Activated naive CD4-positive, alpha-beta T cell treated with anti-CD3 and anti-CD28 coated beads, Interleukin-2, amount 10 ng/mL, durations not matched to agents 7 days and 5 days (primary cell): ENCODE measurements around the gene BPIFA2.
"Not testable (repeated sequence)": the region's sequence is repeated elsewhere in the genome, so short reads cannot be mapped to it uniquely, and the experiment has no call there.

Experiments
- CTCF ChIA-PET: fragments of 350-600 bp; sonication (Branson Sonifier 250); formaldehyde crosslinking; loops from one replicate; lab custom pipeline; 2021; ENCODE audit warnings: antibody characterized with exemption; lab: Charles Lee
- DNase-seq: peaks from one replicate; pipeline ENCODE4 v3.0.0-alpha.2; 2020
- H3K27ac Mint-ChIP-seq: one replicate; pipeline ENCODE4 v1.8.0; 2021; ENCODE audit warnings: mild to moderate bottlenecking, moderate library complexity, mixed read lengths
- H3K27me3 Mint-ChIP-seq: one replicate; pipeline ENCODE4 v1.8.0; 2021; ENCODE audit warnings: mild to moderate bottlenecking, mixed read lengths
- H3K36me3 Mint-ChIP-seq: one replicate; pipeline ENCODE4 v1.8.0; 2021; ENCODE audit warnings: mixed read lengths
- H3K4me1 Mint-ChIP-seq: one replicate; pipeline ENCODE4 v1.8.0; 2021; ENCODE audit warnings: mixed read lengths
- H3K4me3 Mint-ChIP-seq: one replicate; pipeline ENCODE4 v1.8.0; 2021; ENCODE audit warnings: mild to moderate bottlenecking, moderate library complexity, mixed read lengths
- H3K9me3 Mint-ChIP-seq: one replicate; pipeline ENCODE4 v1.8.0; 2021; ENCODE audit warnings: mixed read lengths

Gene BPIFA2, protein sequence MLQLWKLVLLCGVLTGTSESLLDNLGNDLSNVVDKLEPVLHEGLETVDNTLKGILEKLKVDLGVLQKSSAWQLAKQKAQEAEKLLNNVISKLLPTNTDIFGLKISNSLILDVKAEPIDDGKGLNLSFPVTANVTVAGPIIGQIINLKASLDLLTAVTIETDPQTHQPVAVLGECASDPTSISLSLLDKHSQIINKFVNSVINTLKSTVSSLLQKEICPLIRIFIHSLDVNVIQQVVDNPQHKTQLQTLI

GRCh38 chr20:33167859-33168258 lies at the start of gene BPIFA2:
TSS of gene BPIFA2 (plus strand) at chr20:33168159. CDS start at chr20:33169146, 987 bp downstream.
- Mint-ChIP-seq H3K9me3 (peaks cover 14% of the 10 kb centered on the region), H3K4me3 (no peak within 1 kb of the TSS), H3K36me3 (no peaks in the 10 kb centered on the region), H3K27ac (no peak within 1 kb of the TSS), H3K27me3 (peaks cover 12% of the 10 kb centered on the region), H3K4me1 (no peaks in the 10 kb centered on the region)
- no peak for DNase-seq
- CTCF ChIA-PET: no interaction called here

DNA sequence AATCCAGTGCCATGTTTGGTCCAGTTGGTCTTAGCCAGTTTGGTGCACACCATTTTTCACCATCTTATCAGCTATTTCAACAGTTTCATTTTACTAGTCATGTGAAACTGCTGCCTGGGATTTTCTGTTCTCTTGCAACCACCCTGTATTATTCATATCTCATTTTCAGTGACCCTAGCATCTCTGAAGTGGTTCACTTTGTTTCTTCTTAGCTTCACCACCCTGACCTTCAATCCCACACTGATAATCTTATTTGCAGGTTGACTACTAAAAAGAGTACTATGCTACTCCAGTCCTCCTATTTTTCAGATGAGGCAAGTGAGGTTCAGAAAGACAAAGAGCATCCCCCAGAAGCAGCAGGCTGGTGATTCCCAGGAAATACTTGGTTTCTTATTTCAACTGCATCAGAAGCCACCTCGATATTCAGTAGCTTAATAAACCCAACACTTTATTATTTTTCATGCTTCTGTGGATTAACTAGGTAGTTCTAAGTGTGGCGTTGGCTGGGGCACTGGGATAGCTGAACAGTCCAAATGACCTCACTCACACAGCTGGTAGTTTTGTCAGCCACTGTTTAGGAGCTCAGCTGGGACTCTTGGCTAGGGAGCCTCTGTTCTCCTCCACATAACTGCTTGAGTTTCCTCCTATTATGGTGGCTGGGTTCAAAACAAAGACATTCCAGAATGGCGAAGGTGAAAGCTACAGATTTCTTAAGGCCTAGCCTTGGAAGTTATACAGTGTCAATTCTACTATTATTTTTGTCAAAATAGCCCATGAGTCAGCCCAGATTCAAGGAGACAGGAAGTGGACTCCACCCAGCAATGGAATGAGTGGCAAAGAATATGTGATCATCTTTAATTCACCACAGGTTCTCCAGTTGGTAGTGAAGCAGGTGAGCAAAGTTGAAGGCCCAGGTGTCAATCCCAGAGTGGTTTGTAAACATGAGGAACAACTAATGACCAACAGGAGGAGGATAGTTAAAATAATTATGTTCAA lies 47.9 kb upstream of the BPIFA2 start:
- H3K4me3 Mint-ChIP-seq: no peak overlapping the region
- H3K27ac Mint-ChIP-seq: no peak overlapping the region
- no peak for DNase-seq
- CTCF ChIA-PET: no interaction called here
- H3K9me3 Mint-ChIP-seq: peaks cover 13% of the 10 kb centered on the region
- H3K27me3 Mint-ChIP-seq: peaks cover 21% of the 10 kb centered on the region
- H3K36me3 Mint-ChIP-seq: no peaks in the 10 kb centered on the region
- H3K4me1 Mint-ChIP-seq: peaks cover 13% of the 10 kb centered on the region

- CTCF ChIA-PET: no interaction called here
- Mint-ChIP-seq H3K9me3 (peaks cover 13% of the 10 kb centered on the region), H3K27me3 (peaks cover 29% of the 10 kb centered on the region), H3K36me3 (no peaks in the 10 kb centered on the region), H3K27ac (no peak overlapping the region), H3K4me1 (peaks cover 13% of the 10 kb centered on the region), H3K4me3 (no peak overlapping the region)
- DNase-seq: no peak
Measured at GRCh38 chr20:33120934-33121333, 47.0 kb upstream of the BPIFA2 start.

- CTCF ChIA-PET: interaction anchor here (0.6 kb wide), 1 partner anchor 207 kb away, joined by 3 read pairs; no protein-coding TSS in a partner anchor
Measured at GRCh38 chr20:33122297-33122696, 45.7 kb upstream of the BPIFA2 start.

GRCh38 chr20:33124261-33124660 lies 43.7 kb upstream of the BPIFA2 start:
- peaks cover 30% of the 10 kb centered on the region for H3K27me3 Mint-ChIP-seq
- peaks cover 11% of the 10 kb centered on the region for H3K4me1 Mint-ChIP-seq
- CTCF ChIA-PET: no interaction called here
- peaks cover 13% of the 10 kb centered on the region for H3K9me3 Mint-ChIP-seq
- no peak for DNase-seq
- H3K4me3 Mint-ChIP-seq: no peak overlapping the region
- H3K27ac Mint-ChIP-seq: no peak overlapping the region
- no peaks in the 10 kb centered on the region for H3K36me3 Mint-ChIP-seq

More at GRCh38 chr20:33122297-33122696, 45.7 kb upstream of the BPIFA2 start:
- Mint-ChIP-seq H3K4me1 (peaks cover 13% of the 10 kb centered on the region), H3K9me3 (peaks cover 13% of the 10 kb centered on the region), H3K27me3 (peaks cover 34% of the 10 kb centered on the region)
- not testable (repeated sequence) for H3K4me3 Mint-ChIP-seq, H3K36me3 Mint-ChIP-seq, DNase-seq, H3K27ac Mint-ChIP-seq

- H3K27me3 Mint-ChIP-seq: peaks cover 30% of the 10 kb centered on the region
- H3K27ac Mint-ChIP-seq: no peak overlapping the region
- no peak overlapping the region for H3K4me3 Mint-ChIP-seq
- H3K9me3 Mint-ChIP-seq: peaks cover 13% of the 10 kb centered on the region
- no peaks in the 10 kb centered on the region for H3K36me3 Mint-ChIP-seq
- CTCF ChIA-PET: no interaction called here
- H3K4me1 Mint-ChIP-seq: peaks cover 6% of the 10 kb centered on the region
- no peak for DNase-seq
Measured at GRCh38 chr20:33124994-33125393, 43.0 kb upstream of the BPIFA2 start.

GRCh38 chr20:33125983-33126382 lies 42.0 kb upstream of the BPIFA2 start:
- Mint-ChIP-seq H3K36me3 (no peaks in the 10 kb centered on the region), H3K4me3 (no peak overlapping the region), H3K27me3 (peaks cover 30% of the 10 kb centered on the region), H3K27ac (no peak overlapping the region), H3K9me3 (peaks cover 7% of the 10 kb centered on the region), H3K4me1 (no peaks in the 10 kb centered on the region)
- CTCF ChIA-PET: no interaction called here
- no peak for DNase-seq

GRCh38 chr20:33127422-33128097 lies 40.4 kb upstream of the BPIFA2 start:
- H3K27me3 Mint-ChIP-seq: peaks cover 25% of the 10 kb centered on the region

DNA sequence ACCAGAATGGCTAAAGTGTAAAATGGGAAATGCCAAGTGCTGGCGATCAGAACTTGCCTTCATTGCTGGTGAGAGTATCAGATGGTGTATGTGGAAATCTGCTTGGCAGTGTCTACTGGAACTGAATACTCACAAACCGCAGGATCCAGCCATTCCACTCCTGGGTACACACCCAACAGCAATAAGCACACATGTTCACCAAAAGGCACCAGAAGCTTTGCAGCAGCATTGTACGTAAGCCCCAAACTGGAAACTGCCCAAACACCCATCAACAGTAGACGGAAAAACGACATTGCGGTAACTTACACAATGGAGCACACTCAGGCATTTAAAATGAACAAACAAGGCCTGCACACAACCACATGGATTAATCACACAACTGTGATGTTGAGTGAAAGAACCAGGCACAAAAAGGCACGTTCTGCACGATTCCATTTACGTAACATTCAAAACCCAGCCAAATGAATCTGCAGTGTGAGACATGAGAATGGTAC lies 37.3 kb upstream of the BPIFA2 start:
- H3K36me3 Mint-ChIP-seq: no peaks in the 10 kb centered on the region
- no peak for DNase-seq
- H3K9me3 Mint-ChIP-seq: no peaks in the 10 kb centered on the region
- no peaks in the 10 kb centered on the region for H3K4me1 Mint-ChIP-seq
- H3K4me3 Mint-ChIP-seq: no peak overlapping the region
- no peak overlapping the region for H3K27ac Mint-ChIP-seq
- peaks cover 12% of the 10 kb centered on the region for H3K27me3 Mint-ChIP-seq
- CTCF ChIA-PET: no interaction called here

More at GRCh38 chr20:33127422-33128097, 40.4 kb upstream of the BPIFA2 start:
- Mint-ChIP-seq H3K4me3 (no peak overlapping the region), H3K27ac (no peak overlapping the region), H3K4me1 (no peaks in the 10 kb centered on the region), H3K9me3 (no peaks in the 10 kb centered on the region), H3K36me3 (no peaks in the 10 kb centered on the region)
- DNase-seq: no peak
- CTCF ChIA-PET: no interaction called here

DNA sequence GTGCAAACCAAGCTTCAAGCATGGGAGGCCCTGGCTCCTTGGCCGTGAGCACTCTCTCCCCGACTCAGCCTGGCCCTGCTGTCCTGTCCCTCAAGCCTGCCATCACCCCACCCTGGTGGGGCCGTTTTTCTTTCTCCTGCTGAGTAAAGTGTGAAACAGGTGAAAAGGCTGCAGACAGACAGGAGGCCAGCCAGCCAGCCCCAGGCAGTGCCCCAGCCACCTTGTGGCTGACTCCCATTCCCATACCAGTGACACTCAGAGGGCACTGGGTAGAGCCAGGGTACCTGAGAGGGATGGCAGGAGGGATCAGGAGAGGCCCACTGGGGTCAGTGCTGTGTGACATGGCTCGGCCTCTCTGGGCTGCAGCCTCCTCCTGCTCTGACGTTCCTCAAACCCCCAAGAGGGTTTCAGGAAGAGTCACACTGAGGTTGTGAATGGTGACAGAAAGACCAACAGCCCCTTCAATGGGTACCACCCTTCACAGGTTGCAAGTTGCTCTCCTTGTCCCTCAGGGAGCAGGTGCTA lies 35.9 kb upstream of the BPIFA2 start:
- H3K9me3 Mint-ChIP-seq: no peaks in the 10 kb centered on the region
- H3K36me3 Mint-ChIP-seq: no peaks in the 10 kb centered on the region
- H3K27ac Mint-ChIP-seq: no peak overlapping the region
- H3K27me3 Mint-ChIP-seq: peaks cover 4% of the 10 kb centered on the region
- no peaks in the 10 kb centered on the region for H3K4me1 Mint-ChIP-seq
- CTCF ChIA-PET: no interaction called here
- H3K4me3 Mint-ChIP-seq: no peak overlapping the region
- no peak for DNase-seq

- DNase-seq: no peak
- H3K4me3 Mint-ChIP-seq: no peak overlapping the region
- no peaks in the 10 kb centered on the region for H3K36me3 Mint-ChIP-seq
- H3K4me1 Mint-ChIP-seq: no peaks in the 10 kb centered on the region
- no peak overlapping the region for H3K27ac Mint-ChIP-seq
- H3K9me3 Mint-ChIP-seq: no peaks in the 10 kb centered on the region
- CTCF ChIA-PET: no interaction called here
- peaks cover 4% of the 10 kb centered on the region for H3K27me3 Mint-ChIP-seq
Measured at GRCh38 chr20:33132513-33133372, 35.2 kb upstream of the BPIFA2 start.

DNA sequence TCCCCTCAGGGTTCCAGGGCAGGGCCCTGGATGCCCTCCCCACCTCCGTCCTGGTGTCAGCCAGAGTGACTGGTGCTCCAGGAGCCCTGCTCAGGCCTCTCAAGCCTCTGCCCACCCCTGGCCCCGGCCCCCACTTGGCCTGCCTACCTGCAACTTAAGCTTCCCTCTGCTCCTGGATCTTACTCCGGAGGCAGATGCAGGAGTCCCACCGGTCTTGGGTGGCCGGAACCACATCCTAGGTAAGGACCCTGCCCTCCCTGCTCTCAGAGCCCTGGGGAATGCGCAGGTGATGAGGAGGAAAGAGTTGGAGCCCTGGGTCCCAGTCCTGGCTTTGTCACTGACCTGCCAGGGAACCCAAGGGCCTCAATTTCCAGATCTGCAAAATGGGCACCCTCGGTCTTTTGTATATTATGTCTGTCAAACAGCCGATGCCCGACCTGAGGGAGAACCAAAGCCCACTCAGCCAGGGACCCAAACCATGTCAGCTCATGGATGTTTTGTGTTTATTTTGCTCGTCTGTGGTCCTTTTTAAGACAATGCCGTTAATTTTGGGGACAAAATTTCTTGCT lies 34.5 kb upstream of the BPIFA2 start:
- Mint-ChIP-seq H3K27ac (no peak overlapping the region), H3K36me3 (no peaks in the 10 kb centered on the region), H3K4me1 (no peaks in the 10 kb centered on the region), H3K9me3 (no peaks in the 10 kb centered on the region), H3K4me3 (no peak overlapping the region), H3K27me3 (peaks cover 2% of the 10 kb centered on the region)
- CTCF ChIA-PET: no interaction called here
- DNase-seq: no peak

DNA sequence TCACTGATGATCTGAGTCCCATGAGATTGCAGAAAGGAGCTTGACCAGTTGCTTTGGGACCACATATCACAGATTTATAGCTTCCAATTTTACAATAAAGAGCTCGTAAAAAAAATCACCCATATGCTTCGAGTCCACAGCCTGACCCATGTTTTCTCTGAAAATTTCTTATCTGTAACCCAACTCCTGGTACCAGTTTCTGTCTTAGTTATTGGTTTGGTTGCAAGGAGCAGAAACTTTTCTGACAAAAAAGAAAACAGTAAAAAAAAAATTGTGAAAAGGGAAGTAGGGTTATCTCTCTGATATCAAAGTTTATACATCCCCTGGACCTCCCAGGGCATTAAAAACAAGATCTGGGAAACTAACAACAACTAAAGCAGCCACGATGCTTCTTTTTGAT lies 30.8 kb upstream of the BPIFA2 start:
- H3K4me1 Mint-ChIP-seq: no peaks in the 10 kb centered on the region
- H3K4me3 Mint-ChIP-seq: no peak overlapping the region
- H3K27me3 Mint-ChIP-seq: no peaks in the 10 kb centered on the region
- CTCF ChIA-PET: no interaction called here
- no peaks in the 10 kb centered on the region for H3K36me3 Mint-ChIP-seq
- no peaks in the 10 kb centered on the region for H3K9me3 Mint-ChIP-seq
- no peak for DNase-seq
- H3K27ac Mint-ChIP-seq: no peak overlapping the region
